Colonic mucosa (tissue), 4 donors: ENCODE data around the gene ARHGAP23. TPM values are rescaled to one million over a fixed set of nuclear protein-coding genes. Genes with fewer than 3 reads are reported as not detected.

ENCODE experiments used
- DNase-seq: peaks from one replicate; pipeline ENCODE4 v3.0.0-alpha.2; 2020
- H3K27ac ChIP-seq: fragments of 200-600 bp; one replicate; pipeline ENCODE4 v1.8.0; 2021
- H3K27me3 ChIP-seq: fragments of 200-600 bp; one replicate; pipeline ENCODE4 v1.8.0; 2021
- H3K36me3 ChIP-seq: fragments of 200-600 bp; one replicate; pipeline ENCODE4 v1.8.0; 2021
- H3K4me1 ChIP-seq: fragments of 200-600 bp; one replicate; pipeline ENCODE4 v1.8.0; 2021; ENCODE audit warnings: mild to moderate bottlenecking
- H3K4me3 ChIP-seq: fragments of 200-600 bp; one replicate; pipeline ENCODE4 v1.8.0; 2021
- H3K9ac ChIP-seq, 2 donors: one replicate each; pipeline ENCODE4 v1.7.0; 2013; ENCODE audit warnings: control low read depth in 2 of 2, low read depth in 2 of 2, low read length in 2 of 2
- H3K9me3 ChIP-seq: fragments of 200-600 bp; one replicate; pipeline ENCODE4 v1.8.0; 2021
- CTCF ChIP-seq: fragments of 200-600 bp; IDR thresholded peaks from one replicate; pipeline ENCODE4 v1.8.0; 2022; ENCODE audit warnings: antibody characterized with exemption, mild to moderate bottlenecking
- intact Hi-C: fragments of 100-400 bp; cut with DNase I; formaldehyde crosslinking; loops from one replicate; pipeline ENCODE4 v1.14.1; 2022
- total RNA-seq, 2 donors: library from RNA; stranded (reverse); fragmentation: NEBNext Ultra II Directional in 1 of 2; extraction: Animal tissue kit (Norgen Biotek cat#: 25700) in 1 of 2; gene quantifications; one replicate each; pipeline ENCODE4 v1.2.1, GENCODE V29; 2021
- donor health status: healthy.
- donor health status: DM: no; HTN: no; CAD: no.
- donor health status: DM: no; HTN: no; CAD: no.

The ARHGAP23 gene
- total RNA-seq, 2 donors from 2014 or later, result 4.0 to 14.1 TPM

- H3K9me3 ChIP-seq, result no peaks in the 10 kb centered on the region
- H3K9ac ChIP-seq, result no peak overlapping the region
- intact Hi-C loops, result no loop called here
- H3K27ac ChIP-seq, result no peak overlapping the region
- DNase-seq, result no peak
- no peak overlapping the region for H3K4me3 ChIP-seq
- no peaks in the 10 kb centered on the region for H3K27me3 ChIP-seq
- no peaks in the 10 kb centered on the region for H3K4me1 ChIP-seq
- H3K36me3 ChIP-seq, result no peaks in the 10 kb centered on the region
- no peak for TF ChIP-seq CTCF
Measured at GRCh38 chr17:38461683-38462082, 33.4 kb downstream of the ARHGAP23 start.

GRCh38 chr17:38463451-38463858 is 35.2 kb downstream of the ARHGAP23 start:
- no peak for DNase-seq
- H3K9me3 ChIP-seq, result no peaks in the 10 kb centered on the region
- H3K4me3 ChIP-seq, result no peak overlapping the region
- H3K27me3 ChIP-seq, result no peaks in the 10 kb centered on the region
- no peak for TF ChIP-seq CTCF
- no peak overlapping the region for H3K9ac ChIP-seq
- H3K27ac ChIP-seq, result no peak overlapping the region
- H3K36me3 ChIP-seq, result no peaks in the 10 kb centered on the region
- intact Hi-C loops, result no loop called here
- no peaks in the 10 kb centered on the region for H3K4me1 ChIP-seq

GRCh38 chr17:38464251-38464722 is 36.0 kb downstream of the ARHGAP23 start:
- no peaks in the 10 kb centered on the region for H3K4me1 ChIP-seq
- H3K36me3 ChIP-seq, result no peaks in the 10 kb centered on the region
- no peaks in the 10 kb centered on the region for H3K27me3 ChIP-seq
- no peaks in the 10 kb centered on the region for H3K9me3 ChIP-seq
- intact Hi-C loops, result no loop called here
- peak overlapping the region; percentile 57 for H3K27ac ChIP-seq
- peak overlapping the region; percentile 58 to 69 for H3K9ac ChIP-seq
- TF ChIP-seq CTCF, result no peak
- no peak for DNase-seq
- no peak overlapping the region for H3K4me3 ChIP-seq

- Histone ChIP-seq H3K4me3 (peak overlapping the region; percentile 25), H3K27me3 (no peaks in the 10 kb centered on the region), H3K36me3 (no peaks in the 10 kb centered on the region), H3K9ac (peak overlapping the region; percentile 58 to 69), H3K4me1 (no peaks in the 10 kb centered on the region), H3K9me3 (no peaks in the 10 kb centered on the region), H3K27ac (peak overlapping the region; percentile 57)
- DNase-seq, result peak; percentile 54
- intact Hi-C loops, result no loop called here
- TF ChIP-seq CTCF, result no peak
Measured at GRCh38 chr17:38464723-38465390, 36.6 kb downstream of the ARHGAP23 start.

- H3K4me3 ChIP-seq, result peak overlapping the region; percentile 24
- no peaks in the 10 kb centered on the region for H3K4me1 ChIP-seq
- H3K9me3 ChIP-seq, result no peaks in the 10 kb centered on the region
- no peak for DNase-seq
- intact Hi-C loops, result no loop called here
- no peaks in the 10 kb centered on the region for H3K27me3 ChIP-seq
- H3K36me3 ChIP-seq, result no peaks in the 10 kb centered on the region
- H3K9ac ChIP-seq, result peak overlapping the region; percentile 8 to 63
- TF ChIP-seq CTCF, result no peak
- H3K27ac ChIP-seq, result peak overlapping the region; percentile 57
Measured at GRCh38 chr17:38465391-38466345, 37.4 kb downstream of the ARHGAP23 start.
